HG03159 (cell line): Measurements from ENCODE around the gene IGSF21.

ENCODE experiments used
- ATAC-seq: cut with Tn5 transposase; IDR thresholded peaks from one replicate; pipeline ENCODE4 v1.9.1; 2021; ENCODE audit warnings: mild to moderate bottlenecking, moderate library complexity; ENCODE audit not compliant: unreplicated experiment

IGSF21 gene

GRCh38 chr1:18107369-18108298 is at the start of gene IGSF21:
Gene IGSF21, plus strand, starts transcription at chr1:18107798. Its CDS starts 331 bp downstream, at chr1:18108129.
- no peak for ATAC-seq

GRCh38 chr1:18058206-18058921 is 49.2 kb upstream of the IGSF21 start:
- no peak for ATAC-seq

GRCh38 chr1:18058981-18059605 is 48.5 kb upstream of the IGSF21 start:
- no peak for ATAC-seq

- ATAC-seq: no peak
These were observed 47.2 kb upstream of the IGSF21 start for GRCh38 chr1:18060366-18060765.

GRCh38 chr1:18062185-18062584 is 45.4 kb upstream of the IGSF21 start:
- ATAC-seq: no peak

- no peak for ATAC-seq
These were observed 43.1 kb upstream of the IGSF21 start for GRCh38 chr1:18064534-18064933.

GRCh38 chr1:18066576-18066975 is 41.0 kb upstream of the IGSF21 start:
- no peak for ATAC-seq

GRCh38 chr1:18069903-18070302 is 37.7 kb upstream of the IGSF21 start:
- ATAC-seq: no peak

GRCh38 chr1:18072066-18072465 is 35.5 kb upstream of the IGSF21 start:
- no peak for ATAC-seq

GRCh38 chr1:18073066-18073642 is 34.4 kb upstream of the IGSF21 start:
- ATAC-seq: no peak

- ATAC-seq: no peak
These were observed 29.9 kb upstream of the IGSF21 start for GRCh38 chr1:18077657-18078215.

GRCh38 chr1:18079941-18080735 is 27.5 kb upstream of the IGSF21 start:
- no peak for ATAC-seq

- no peak for ATAC-seq
These were observed 22.1 kb upstream of the IGSF21 start for GRCh38 chr1:18085387-18086074.

- ATAC-seq: no peak
These were observed 19.5 kb upstream of the IGSF21 start for GRCh38 chr1:18088077-18088594.

- no peak for ATAC-seq
These were observed 18.1 kb upstream of the IGSF21 start for GRCh38 chr1:18089488-18089887.

GRCh38 chr1:18090636-18091035 is 17.0 kb upstream of the IGSF21 start:
- ATAC-seq: no peak

- ATAC-seq: no peak
These were observed 15.7 kb upstream of the IGSF21 start for GRCh38 chr1:18091660-18092446.

- ATAC-seq: no peak
These were observed 14.4 kb upstream of the IGSF21 start for GRCh38 chr1:18093193-18093592.
